ENCODE results near the gene CRPPA. TPM values are rescaled to one million over a fixed set of nuclear protein-coding genes. Genes with fewer than 3 reads are reported as not detected.

CRPPA gene
- total RNA-seq, 1 experiment from 2014 or later, result 1.6 TPM

- TF ChIP-seq, protein P1, sequence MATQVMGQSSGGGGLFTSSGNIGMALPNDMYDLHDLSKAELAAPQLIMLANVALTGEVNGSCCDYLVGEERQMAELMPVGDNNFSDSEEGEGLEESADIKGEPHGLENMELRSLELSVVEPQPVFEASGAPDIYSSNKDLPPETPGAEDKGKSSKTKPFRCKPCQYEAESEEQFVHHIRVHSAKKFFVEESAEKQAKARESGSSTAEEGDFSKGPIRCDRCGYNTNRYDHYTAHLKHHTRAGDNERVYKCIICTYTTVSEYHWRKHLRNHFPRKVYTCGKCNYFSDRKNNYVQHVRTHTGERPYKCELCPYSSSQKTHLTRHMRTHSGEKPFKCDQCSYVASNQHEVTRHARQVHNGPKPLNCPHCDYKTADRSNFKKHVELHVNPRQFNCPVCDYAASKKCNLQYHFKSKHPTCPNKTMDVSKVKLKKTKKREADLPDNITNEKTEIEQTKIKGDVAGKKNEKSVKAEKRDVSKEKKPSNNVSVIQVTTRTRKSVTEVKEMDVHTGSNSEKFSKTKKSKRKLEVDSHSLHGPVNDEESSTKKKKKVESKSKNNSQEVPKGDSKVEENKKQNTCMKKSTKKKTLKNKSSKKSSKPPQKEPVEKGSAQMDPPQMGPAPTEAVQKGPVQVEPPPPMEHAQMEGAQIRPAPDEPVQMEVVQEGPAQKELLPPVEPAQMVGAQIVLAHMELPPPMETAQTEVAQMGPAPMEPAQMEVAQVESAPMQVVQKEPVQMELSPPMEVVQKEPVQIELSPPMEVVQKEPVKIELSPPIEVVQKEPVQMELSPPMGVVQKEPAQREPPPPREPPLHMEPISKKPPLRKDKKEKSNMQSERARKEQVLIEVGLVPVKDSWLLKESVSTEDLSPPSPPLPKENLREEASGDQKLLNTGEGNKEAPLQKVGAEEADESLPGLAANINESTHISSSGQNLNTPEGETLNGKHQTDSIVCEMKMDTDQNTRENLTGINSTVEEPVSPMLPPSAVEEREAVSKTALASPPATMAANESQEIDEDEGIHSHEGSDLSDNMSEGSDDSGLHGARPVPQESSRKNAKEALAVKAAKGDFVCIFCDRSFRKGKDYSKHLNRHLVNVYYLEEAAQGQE (IDR thresholded peaks at IDR 0.05; ENCODE audit: low read depth), result no peak
- TF ChIP-seq EZH2 (IDR thresholded peaks at IDR 0.05) (no peak), SIN3A (IDR thresholded peaks at IDR 0.05; ENCODE audit: low read depth) (peak; percentile 70; the same call in 1 of the 2 replicates), ZFX (IDR thresholded peaks at IDR 0.05) (peak; percentile 91)
Measured at GRCh38 chr7:16420649-16421332, 547 bp downstream of the CRPPA start (continued).

DNA sequence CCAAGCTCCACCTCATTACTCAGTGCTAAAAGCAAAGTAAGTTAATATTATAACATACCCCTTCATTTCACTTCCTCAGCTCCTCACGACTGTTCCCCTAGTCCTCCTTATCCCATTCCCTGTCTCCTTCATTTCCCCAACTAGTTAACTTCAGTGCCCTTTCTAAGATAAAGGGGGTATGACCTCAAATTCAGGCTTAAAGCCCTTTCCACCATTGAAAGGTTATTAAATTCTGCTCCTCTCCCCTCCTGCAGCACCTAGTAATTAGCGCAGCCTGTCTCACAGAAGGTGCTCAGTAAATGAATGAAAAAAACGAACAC, 1.0 kb downstream of the CRPPA start:
- POLR2A ChIA-PET, result interaction anchor here (0.6 to 1.3 kb wide), 2 partner anchors 15 to 144 kb away, joined by 3 to 7 read pairs; no protein-coding TSS in a partner anchor
- H3K36me3 ChIP-seq (ENCODE audit: control insufficient read depth in 1 of 2, insufficient read depth in 2 of 2, low read length in 2 of 2), result no peaks in the 10 kb centered on the region
- peak overlapping the region; percentile 90 for H3K27ac ChIP-seq (ENCODE audit: low read depth, low read length)
- no peaks in the 10 kb centered on the region for H3K9me3 ChIP-seq (ENCODE audit: control insufficient read depth in 1 of 2, insufficient read depth in 1 of 2, low read depth in 1 of 2, low read length in 2 of 2)
- no peak for TF ChIP-seq ATF3 (IDR thresholded peaks at IDR 0.05)
- TF ChIP-seq TCF7L2 (IDR thresholded peaks at IDR 0.05; ENCODE audit: borderline replicate concordance, extremely low read depth, insufficient read depth, insufficient read length), result no peak
- TF ChIP-seq, protein P2, sequence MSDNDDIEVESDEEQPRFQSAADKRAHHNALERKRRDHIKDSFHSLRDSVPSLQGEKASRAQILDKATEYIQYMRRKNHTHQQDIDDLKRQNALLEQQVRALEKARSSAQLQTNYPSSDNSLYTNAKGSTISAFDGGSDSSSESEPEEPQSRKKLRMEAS (IDR thresholded peaks at IDR 0.05), result no peak
- TF ChIP-seq YY1 (IDR thresholded peaks at IDR 0.05; ENCODE audit: extremely low read depth, insufficient replicate concordance, low read depth, low read length), result no peak
- no peak for TF ChIP-seq FOSL1 (IDR thresholded peaks at IDR 0.05; ENCODE audit: low read depth)
- TF ChIP-seq POLR2A (IDR thresholded peaks at IDR 0.05; ENCODE audit: borderline replicate concordance, extremely low read depth, insufficient read depth, insufficient read length), result no peak
- no peak for TF ChIP-seq EZH2 (IDR thresholded peaks at IDR 0.05)
- TF ChIP-seq POLR2AphosphoS5 (IDR thresholded peaks at IDR 0.05; ENCODE audit: low read depth, low read length), result no peak
- no peak for TF ChIP-seq SP1 (IDR thresholded peaks at IDR 0.05; ENCODE audit: low read depth)
- no peak for TF ChIP-seq RAD21 (IDR thresholded peaks at IDR 0.05; ENCODE audit: low read depth)
- no peaks in the 10 kb centered on the region for H4K20me1 ChIP-seq (ENCODE audit: insufficient read depth)
- no peaks in the 10 kb centered on the region for H3K27me3 ChIP-seq (ENCODE audit: insufficient read depth, low read length)
- no TSS peak for BruUV-seq (replicated peaks)
- peak overlapping the region; percentile 64 for H3K9ac ChIP-seq (ENCODE audit: low read length)
- H3K9me2 ChIP-seq (ENCODE audit: insufficient read depth), result no peaks in the 10 kb centered on the region
- no peak for DNase-seq (ENCODE audit: low read depth, low spot score)
- ATAC-seq, result peak; percentile 5
- intact Hi-C loops (cut with micrococcal nuclease), result no loop called here
- peak overlapping the region; percentile 53 to 60 for H3K4me3 ChIP-seq (replicated peaks in 1 of 2; ENCODE audit: low read depth in 1 of 2, low read length in 2 of 2)
- H2AFZ ChIP-seq (ENCODE audit: low read depth, low read length, poor library complexity, severe bottlenecking), result peak overlapping the region; percentile 63
- CTCF ChIA-PET, result interaction anchor here (1.4 to 1.9 kb wide), 2 partner anchors 12 to 144 kb away, joined by 3 to 4 read pairs; no protein-coding TSS in a partner anchor
- H3K4me1 ChIP-seq (ENCODE audit: control insufficient read depth in 1 of 2, insufficient read depth in 2 of 2, low read length in 2 of 2), result peaks cover 11 to 23% of the 10 kb centered on the region in 2 experiments
- peak overlapping the region; percentile 69 for H3K4me2 ChIP-seq (ENCODE audit: low read length)
- no peaks in the 10 kb centered on the region for H3K79me2 ChIP-seq (ENCODE audit: insufficient read depth, low read length)
- RAD21 ChIA-PET (ENCODE audit: low non-redundant PET in 1 of 2, low total read pairs in 2 of 2, uncharacterized antibody in 2 of 2, unreplicated experiment in 2 of 2), result no interaction called here

Data from HCT116 (cell line).